Esophagus squamous epithelium (tissue), 5 donors: ENCODE data around the gene SVBP. TPM values are rescaled to one million over a fixed set of nuclear protein-coding genes. Genes with fewer than 3 reads are reported as not detected.

Source experiments
- DNase-seq: peaks from one replicate; lab custom pipeline; 2025; lab: John Stamatoyannopoulos, UW
- H3K27ac ChIP-seq, 4 donors: fragments of 200-600 bp; sonication (generic); one replicate each; pipeline ENCODE4 v1.5.1; 2016 to 2019; ENCODE audit warnings: mild to moderate bottlenecking in 1 of 4
- H3K27me3 ChIP-seq, 4 donors: fragments of 200-600 bp; sonication (generic); 1 replicate in 3 of 4; 2 replicates in 1 of 4; pipeline versions ENCODE4 v1.5.1 to v1.6.0; 2017 to 2021; ENCODE audit warnings: antibody characterized with exemption in 1 of 4
- H3K36me3 ChIP-seq, 3 donors: fragments of 200-600 bp; sonication (generic); one replicate each; pipeline ENCODE4 v1.5.1; 2016 to 2019
- H3K4me1 ChIP-seq, 3 donors: fragments of 200-600 bp; sonication (generic); one replicate each; pipeline ENCODE4 v1.5.1; 2017 to 2019
- H3K4me3 ChIP-seq, 4 donors: fragments of 200-600 bp; sonication (generic); 1 replicate in 3 of 4; 2 replicates in 1 of 4; pipeline ENCODE4 v1.5.1; 2016 to 2019; ENCODE audit warnings: mild to moderate bottlenecking in 2 of 4, moderate library complexity in 1 of 4
- H3K9me3 ChIP-seq, 3 donors: fragments of 200-600 bp; sonication (generic); one replicate each; pipeline ENCODE4 v1.5.1; 2016 to 2019
- CTCF ChIP-seq, 6 experiments: fragments of 450-650 bp in 4 of 6; fragments of 200-600 bp in 2 of 6; sonication (generic) in 2 of 6; IDR thresholded peaks; one replicate each; pipeline ENCODE4 v1.5.1; 2016 to 2019; ENCODE audit warnings: antibody characterized with exemption in 6 of 6, mild to moderate bottlenecking in 4 of 6, moderate library complexity in 4 of 6
- POLR2A ChIP-seq, 4 donors: fragments of 450-650 bp; IDR thresholded peaks; one replicate each; pipeline ENCODE4 v1.6.1; 2017; ENCODE audit warnings: antibody characterized with exemption in 4 of 4, mild to moderate bottlenecking in 4 of 4, moderate library complexity in 3 of 4
- WGBS, 2 donors: methylation state at CpG; one replicate each; pipeline ENCODE4 v1.1.5; 2018; 5-methylcytosine and 5-hydroxymethylcytosine counted together
- intact Hi-C: fragments of 100-400 bp; cut with DNase I; formaldehyde crosslinking; loops from one replicate; pipeline ENCODE4 v1.15.0; 2022
- total RNA-seq, 4 donors: library from RNA; depleted of rRNA; stranded (reverse); fragments of >200 nt; gene quantifications; one replicate each; pipeline ENCODE4 v1.1.0, GENCODE V29; 2016
- donor health status: DM: yes; HTN: yes; CAD: no.

The SVBP gene
- total RNA-seq, 4 donors from 2014 or later = 5.8 to 18.3 (median 14.2) TPM

DNA sequence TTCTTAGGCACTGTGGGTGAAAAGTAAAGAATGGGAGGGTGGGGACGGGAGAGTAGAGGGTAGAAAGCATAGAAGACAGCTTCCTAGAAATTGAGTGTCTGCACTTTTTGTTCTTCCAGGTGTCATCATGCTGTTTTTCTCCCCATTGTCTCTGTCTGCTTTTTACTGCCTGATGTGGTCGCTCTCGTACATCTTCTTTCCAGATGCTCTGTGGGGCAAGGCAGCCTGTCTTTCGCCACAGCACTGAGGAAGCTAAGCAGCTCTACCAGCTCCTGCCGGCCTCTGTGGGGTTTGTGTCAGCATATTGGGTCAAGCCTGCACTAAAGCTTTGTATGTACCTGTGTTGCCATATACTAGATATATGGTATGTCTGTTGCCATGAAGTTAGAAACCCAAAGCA lies 19.2 kb downstream of the SVBP start:
- 92% methylated on average over 5 of the region's 5 CpGs for WGBS, 2 donors
- intact Hi-C loops = no loop called here

GRCh38 chr1:42797414-42797813 lies 19.8 kb downstream of the SVBP start:
- no peak overlapping the region for H3K27ac ChIP-seq
- no peaks in the 10 kb centered on the region for H3K27me3 ChIP-seq
- no peak overlapping the region for H3K4me3 ChIP-seq
- no peak for TF ChIP-seq POLR2A (IDR thresholded peaks at IDR 0.05)
- DNase-seq = no peak
- no peaks in the 10 kb centered on the region for H3K9me3 ChIP-seq
- no peaks in the 10 kb centered on the region for H3K4me1 ChIP-seq
- WGBS, 2 donors = 79 to 85% methylated on average over 3 of the region's 3 CpGs
- H3K36me3 ChIP-seq = no peaks in the 10 kb centered on the region
- intact Hi-C loops = no loop called here

More for the DNA sequence above, 19.2 kb downstream of the SVBP start:
- no peak overlapping the region for H3K4me3 ChIP-seq
- H3K4me1 ChIP-seq = no peaks in the 10 kb centered on the region
- DNase-seq = no peak
- H3K9me3 ChIP-seq = no peaks in the 10 kb centered on the region
- H3K36me3 ChIP-seq = no peaks in the 10 kb centered on the region
- no peaks in the 10 kb centered on the region for H3K27me3 ChIP-seq
- TF ChIP-seq POLR2A (IDR thresholded peaks at IDR 0.05) = no peak
- no peak for TF ChIP-seq CTCF (IDR thresholded peaks at IDR 0.05)
- H3K27ac ChIP-seq = no peak overlapping the region

DNA sequence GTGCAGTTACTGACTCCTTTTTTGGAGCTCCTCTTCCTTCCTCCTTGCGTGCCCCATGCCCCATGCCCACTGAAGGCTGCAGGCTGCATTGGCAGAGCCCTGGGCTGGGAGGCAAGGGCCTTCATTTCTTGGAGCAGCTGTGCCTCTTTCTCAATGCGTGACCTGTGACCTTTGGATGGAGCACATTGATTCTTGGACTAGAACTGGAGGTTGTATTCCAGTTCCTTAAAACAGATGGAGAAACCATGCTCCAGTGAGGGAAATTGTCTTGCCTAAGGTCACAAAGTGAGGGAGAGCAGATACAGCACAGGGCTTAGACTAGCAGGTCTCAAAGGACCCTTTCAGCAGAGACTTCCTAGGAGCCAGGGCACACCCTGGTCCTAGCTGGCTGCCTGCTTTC lies 23.4 kb downstream of the SVBP start:
- 82 to 94% methylated on average over 2 of the region's 2 CpGs for WGBS, 2 donors
- no peak for DNase-seq
- TF ChIP-seq POLR2A (IDR thresholded peaks at IDR 0.05) (no peak), CTCF (IDR thresholded peaks at IDR 0.05) (no peak)
- no peaks in the 10 kb centered on the region for H3K9me3 ChIP-seq
- no peaks in the 10 kb centered on the region for H3K36me3 ChIP-seq
- H3K4me3 ChIP-seq = no peak overlapping the region
- no peaks in the 10 kb centered on the region for H3K27me3 ChIP-seq
- no peaks in the 10 kb centered on the region for H3K4me1 ChIP-seq
- no peak overlapping the region for H3K27ac ChIP-seq
- intact Hi-C loops = no loop called here

DNA sequence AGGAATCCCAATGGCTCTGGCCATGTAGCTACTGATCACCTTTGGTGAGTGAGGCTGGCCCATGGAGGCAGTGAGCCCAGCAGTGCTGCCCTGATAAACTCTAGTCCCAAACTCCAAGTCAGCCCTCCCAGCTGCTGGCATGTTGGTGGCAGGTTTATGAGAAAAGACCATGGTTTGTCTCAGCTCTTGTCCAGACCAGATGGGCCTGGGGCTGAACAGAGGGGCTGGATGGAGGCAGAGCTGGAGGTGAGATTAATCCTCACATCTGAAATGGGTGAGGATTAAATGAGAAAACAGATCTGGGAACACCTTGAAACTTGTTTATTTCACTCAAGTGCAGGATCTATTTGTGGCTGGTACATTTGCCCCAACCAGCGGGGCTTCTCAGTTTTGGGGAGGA lies 29.2 kb downstream of the SVBP start:
- intact Hi-C loops = no loop called here
- WGBS, 2 donors = 100% methylated on average over 1 of the region's 1 CpG
- no peak for DNase-seq

GRCh38 chr1:42786097-42786496 lies 31.1 kb downstream of the SVBP start:
- TF ChIP-seq POLR2A (IDR thresholded peaks at IDR 0.05) (no peak), CTCF (IDR thresholded peaks at IDR 0.05) (no peak)
- 77 to 91% methylated on average over 5 of the region's 5 CpGs for WGBS, 2 donors
- intact Hi-C loops = no loop called here
- H3K36me3 ChIP-seq = peaks cover 0 to 20% (median 0%) of the 10 kb centered on the region in 3 donors
- H3K4me3 ChIP-seq = no peak overlapping the region
- H3K27me3 ChIP-seq = peaks cover 0 to 12% (median 0%) of the 10 kb centered on the region in 4 donors
- no peaks in the 10 kb centered on the region for H3K9me3 ChIP-seq
- DNase-seq = no peak
- H3K4me1 ChIP-seq = peaks cover 10 to 21% (median 12%) of the 10 kb centered on the region in 3 donors
- no peak overlapping the region for H3K27ac ChIP-seq

More for the DNA sequence above, 29.2 kb downstream of the SVBP start:
- Histone ChIP-seq H3K4me3 (no peak overlapping the region), H3K4me1 (peaks cover 10 to 21% (median 12%) of the 10 kb centered on the region in 3 donors), H3K9me3 (no peaks in the 10 kb centered on the region), H3K36me3 (peaks cover 0 to 4% (median 0%) of the 10 kb centered on the region in 3 donors), H3K27me3 (peaks cover 0 to 12% (median 0%) of the 10 kb centered on the region in 4 donors), H3K27ac (no peak overlapping the region)
- TF ChIP-seq POLR2A (IDR thresholded peaks at IDR 0.05) (no peak), CTCF (IDR thresholded peaks at IDR 0.05) (no peak)
